Stomach (tissue), 9 donors: ENCODE measurements around the gene MORC1. TPM values are rescaled to one million over a fixed set of nuclear protein-coding genes. Genes with fewer than 3 reads are reported as not detected.

Experiments
- DNase-seq, 2 donors: peaks; one replicate each; pipeline versions ENCODE4 v3.0.0 to v3.0.0-alpha.2; 2013 to 2019
- H3K27ac ChIP-seq, 5 donors: fragments of 200-600 bp in 4 of 5; sonication (generic) in 4 of 5; one replicate each; pipeline ENCODE4 v1.5.1; 2013 to 2019; ENCODE audit warnings: mild to moderate bottlenecking in 1 of 5, moderate library complexity in 1 of 5
- H3K27me3 ChIP-seq, 3 donors: fragments of 200-600 bp; sonication (generic); one replicate each; pipeline ENCODE4 v1.5.1; 2017 to 2019; ENCODE audit warnings: mixed run types in 1 of 3
- H3K36me3 ChIP-seq, 4 donors: fragments of 200-600 bp; sonication (generic); 1 replicate in 3 of 4; 2 replicates in 1 of 4; pipeline ENCODE4 v1.5.1; 2016 to 2019
- H3K4me1 ChIP-seq, 4 donors: fragments of 200-600 bp; sonication (generic); one replicate each; pipeline ENCODE4 v1.5.1; 2016 to 2019
- H3K4me3 ChIP-seq, 4 donors: fragments of 200-600 bp; sonication (generic) in 3 of 4; one replicate each; pipeline ENCODE4 v1.5.1; 2016 to 2019; ENCODE audit warnings: mild to moderate bottlenecking in 1 of 4
- H3K9me3 ChIP-seq, 4 donors: fragments of 200-600 bp; sonication (generic); one replicate each; pipeline ENCODE4 v1.5.1; 2016 to 2019
- CTCF ChIP-seq, 7 experiments: fragments of 450-650 bp in 4 of 7; fragments of 200-600 bp in 3 of 7; sonication (generic) in 3 of 7; IDR thresholded peaks; one replicate each; pipeline ENCODE4 v1.5.1; 2016 to 2019; ENCODE audit warnings: antibody characterized with exemption in 7 of 7, control low read depth in 2 of 7, mild to moderate bottlenecking in 1 of 7
- EP300 ChIP-seq: sonication (generic); formaldehyde crosslinking; IDR thresholded peaks from one replicate; pipeline ENCODE4 v1.6.1; 2017; ENCODE audit warnings: antibody characterized with exemption
- POLR2A ChIP-seq, 4 donors: fragments of 450-650 bp; IDR thresholded peaks; one replicate each; pipeline ENCODE4 v1.6.1; 2016; ENCODE audit warnings: antibody characterized with exemption in 4 of 4, control low read depth in 2 of 4, mild to moderate bottlenecking in 1 of 4, moderate library complexity in 1 of 4
- POLR2AphosphoS5 ChIP-seq, 3 donors: sonication (generic); formaldehyde crosslinking; IDR thresholded peaks; one replicate each; pipeline ENCODE4 v1.6.1; 2016; ENCODE audit warnings: antibody characterized with exemption in 3 of 3
- WGBS, 5 donors: extraction: QIAGEN DNeasy Blood & Tissue Kit in 3 of 5; methylation state at CpG; one replicate each; pipeline versions ENCODE4 v1.1.5 to v1.1.7; 2013 to 2018; 5-methylcytosine and 5-hydroxymethylcytosine counted together
- intact Hi-C: fragments of 100-400 bp; cut with DNase I; formaldehyde crosslinking; loops from one replicate; pipeline ENCODE4 v1.15.1; 2023; ENCODE audit warnings: low total_unique reads
- polyA plus RNA-seq, 3 donors: library from polyadenylated mRNA; stranded (reverse); fragments of 200-250 nt; gene quantifications; one replicate each; pipeline ENCODE4 v1.2.3, GENCODE V29; 2013
- total RNA-seq, 5 donors: library from RNA; depleted of rRNA; stranded (reverse); fragments of >200 nt; gene quantifications; one replicate each; pipeline versions ENCODE4 v1.1.0 to v1.2.3, GENCODE V29; 2014 to 2016
- donor health status: healthy with polysubstance abuse.
- donor health status: Bipolar disorder and iron deficiency.
- donor health status: healthy.

The MORC1 gene
- total and polyA plus RNA-seq, 8 donors = not detected

- no peaks in the 10 kb centered on the region for H3K36me3 ChIP-seq
- TF ChIP-seq POLR2A (IDR thresholded peaks at IDR 0.05) (no peak), POLR2AphosphoS5 (IDR thresholded peaks at IDR 0.05) (no peak)
- H3K9me3 ChIP-seq = no peaks in the 10 kb centered on the region
- WGBS, 5 donors = 86 to 96% (median 92%) methylated on average over 4 of the region's 4 CpGs
- H3K27me3 ChIP-seq = no peaks in the 10 kb centered on the region
- H3K4me3 ChIP-seq = no peak overlapping the region
- H3K27ac ChIP-seq = no peak overlapping the region
- H3K4me1 ChIP-seq = no peaks in the 10 kb centered on the region
- DNase-seq = no peak
- intact Hi-C loops = no loop called here
Observed at GRCh38 chr3:109109574-109109973, 8.4 kb downstream of the MORC1 start.

- intact Hi-C loops = no loop called here
- Histone ChIP-seq H3K27me3 (no peaks in the 10 kb centered on the region), H3K9me3 (no peaks in the 10 kb centered on the region), H3K4me3 (no peak overlapping the region), H3K27ac (no peak overlapping the region), H3K36me3 (no peaks in the 10 kb centered on the region), H3K4me1 (no peaks in the 10 kb centered on the region)
- TF ChIP-seq EP300 = no peak
- TF ChIP-seq POLR2A (IDR thresholded peaks at IDR 0.05) = no peak
- no peak for TF ChIP-seq POLR2AphosphoS5 (IDR thresholded peaks at IDR 0.05)
- TF ChIP-seq CTCF (IDR thresholded peaks at IDR 0.05) = peak in 5 of 7 experiments; percentile 8 to 22 (median 12)
- DNase-seq = peak in 1 of 2 donors; percentile 46
- WGBS, 5 donors = 39 to 59% (median 53%) methylated on average over 5 of the region's 5 CpGs
Observed at GRCh38 chr3:109098079-109098644, 19.8 kb downstream of the MORC1 start.

- no peaks in the 10 kb centered on the region for H3K27me3 ChIP-seq
- H3K36me3 ChIP-seq = no peaks in the 10 kb centered on the region
- H3K9me3 ChIP-seq = no peaks in the 10 kb centered on the region
- TF ChIP-seq EP300 (no peak), POLR2AphosphoS5 (IDR thresholded peaks at IDR 0.05) (no peak), POLR2A (IDR thresholded peaks at IDR 0.05) (no peak), CTCF (IDR thresholded peaks at IDR 0.05) (no peak)
- H3K4me1 ChIP-seq = no peaks in the 10 kb centered on the region
- no peak overlapping the region for H3K4me3 ChIP-seq
- WGBS, 5 donors = 83 to 97% (median 90%) methylated on average over 1 of the region's 1 CpG
- no peak for DNase-seq
- intact Hi-C loops = no loop called here
- no peak overlapping the region for H3K27ac ChIP-seq
Observed at GRCh38 chr3:109095166-109095565, 22.8 kb downstream of the MORC1 start.

- H3K27ac ChIP-seq = no peak overlapping the region
- no peaks in the 10 kb centered on the region for H3K27me3 ChIP-seq
- no peaks in the 10 kb centered on the region for H3K4me1 ChIP-seq
- H3K36me3 ChIP-seq = no peaks in the 10 kb centered on the region
- DNase-seq = no peak
- TF ChIP-seq EP300 = no peak
- TF ChIP-seq CTCF (IDR thresholded peaks at IDR 0.05) = no peak
- no peak for TF ChIP-seq POLR2A (IDR thresholded peaks at IDR 0.05)
- no peak for TF ChIP-seq POLR2AphosphoS5 (IDR thresholded peaks at IDR 0.05)
- H3K9me3 ChIP-seq = no peaks in the 10 kb centered on the region
- intact Hi-C loops = no loop called here
- no peak overlapping the region for H3K4me3 ChIP-seq
Observed at GRCh38 chr3:109093561-109093960, 24.4 kb downstream of the MORC1 start.

GRCh38 chr3:109091846-109092245 lies 26.1 kb downstream of the MORC1 start:
- intact Hi-C loops = no loop called here
- no peaks in the 10 kb centered on the region for H3K27me3 ChIP-seq
- WGBS, 5 donors = 26 to 40% (median 33%) methylated on average over 2 of the region's 2 CpGs
- TF ChIP-seq CTCF (IDR thresholded peaks at IDR 0.05) (no peak), POLR2AphosphoS5 (IDR thresholded peaks at IDR 0.05) (no peak), EP300 (no peak)
- H3K9me3 ChIP-seq = no peaks in the 10 kb centered on the region
- no peak for DNase-seq
- H3K4me1 ChIP-seq = no peaks in the 10 kb centered on the region
- no peak overlapping the region for H3K4me3 ChIP-seq
- no peaks in the 10 kb centered on the region for H3K36me3 ChIP-seq
- no peak overlapping the region for H3K27ac ChIP-seq
